BE2C (cell line): ENCODE data around the gene CNKSR2.
A peak's percentile ranks its signal among the peaks of the same experiment; 100 is the strongest.
"Not testable (repeated sequence)": the region's sequence is repeated elsewhere in the genome, so short reads cannot be mapped to it uniquely, and the experiment has no call there.

Experiments
- DNase-seq: peaks from one replicate; pipeline ENCODE4 v3.0.0-alpha.2; 2020
- H3K27me3 ChIP-seq: fragments of 250-450 bp; sonication (Bioruptor Pico); 2 replicates; pipeline ENCODE4 v1.5.1; 2020; ENCODE audit warnings: mild to moderate bottlenecking
- H3K36me3 ChIP-seq: fragments of 250-450 bp; sonication (Bioruptor Pico); 2 replicates; pipeline ENCODE4 v1.5.1; 2020; ENCODE audit warnings: mild to moderate bottlenecking
- H3K4me1 ChIP-seq: fragments of 250-450 bp; sonication (Bioruptor Pico); 2 replicates; pipeline ENCODE4 v1.5.1; 2020
- H3K4me3 ChIP-seq: 2 replicates; pipeline ENCODE4 v1.5.1; 2011; ENCODE audit warnings: low read depth, low read length
- H3K9me3 ChIP-seq: fragments of 250-450 bp; sonication (Bioruptor Pico); 2 replicates; pipeline ENCODE4 v1.5.1; 2020
- CTCF ChIP-seq: IDR thresholded peaks from 2 replicates; pipeline ENCODE4 v1.5.1; 2012; ENCODE audit warnings: mild to moderate bottlenecking, low read depth, low read length

Gene CNKSR2

GRCh38 chrX:21457718-21458117 lies 83.5 kb downstream of the CNKSR2 start:
- no peak for DNase-seq
- Histone ChIP-seq H3K4me1 (no peaks in the 10 kb centered on the region), H3K27me3 (no peaks in the 10 kb centered on the region), H3K4me3 (no peak overlapping the region), H3K9me3 (no peaks in the 10 kb centered on the region), H3K36me3 (no peaks in the 10 kb centered on the region)
- TF ChIP-seq CTCF: no peak

GRCh38 chrX:21469071-21469470 lies 94.9 kb downstream of the CNKSR2 start:
- H3K27me3 ChIP-seq: no peaks in the 10 kb centered on the region
- no peaks in the 10 kb centered on the region for H3K36me3 ChIP-seq
- no peaks in the 10 kb centered on the region for H3K4me1 ChIP-seq
- TF ChIP-seq CTCF: no peak
- H3K9me3 ChIP-seq: no peaks in the 10 kb centered on the region
- H3K4me3 ChIP-seq: no peak overlapping the region
- DNase-seq: no peak

- Histone ChIP-seq H3K27me3 (no peaks in the 10 kb centered on the region), H3K36me3 (no peaks in the 10 kb centered on the region), H3K9me3 (no peaks in the 10 kb centered on the region), H3K4me1 (no peaks in the 10 kb centered on the region), H3K4me3 (no peak overlapping the region)
- TF ChIP-seq CTCF: no peak
- peak; percentile 14 for DNase-seq
Observed at GRCh38 chrX:21476909-21477308, 102.7 kb downstream of the CNKSR2 start.

GRCh38 chrX:21479695-21480270 lies 105.6 kb downstream of the CNKSR2 start:
- Histone ChIP-seq H3K36me3 (no peaks in the 10 kb centered on the region), H3K9me3 (no peaks in the 10 kb centered on the region), H3K27me3 (no peaks in the 10 kb centered on the region), H3K4me3 (no peak overlapping the region), H3K4me1 (no peaks in the 10 kb centered on the region)
- TF ChIP-seq CTCF: peak; percentile 76
- peak; percentile 43 for DNase-seq

GRCh38 chrX:21481761-21482160 lies 107.5 kb downstream of the CNKSR2 start:
- Histone ChIP-seq H3K4me1 (no peaks in the 10 kb centered on the region), H3K9me3 (no peaks in the 10 kb centered on the region), H3K4me3 (no peak overlapping the region), H3K27me3 (no peaks in the 10 kb centered on the region), H3K36me3 (no peaks in the 10 kb centered on the region)
- no peak for TF ChIP-seq CTCF
- DNase-seq: no peak

GRCh38 chrX:21484051-21484450 lies 109.8 kb downstream of the CNKSR2 start:
- not testable (repeated sequence) for DNase-seq, H3K4me3 ChIP-seq, H3K27me3 ChIP-seq, H3K36me3 ChIP-seq, H3K4me1 ChIP-seq, H3K9me3 ChIP-seq

GRCh38 chrX:21487832-21488231 lies 113.6 kb downstream of the CNKSR2 start:
- H3K36me3 ChIP-seq: no peaks in the 10 kb centered on the region
- TF ChIP-seq CTCF: no peak
- no peak overlapping the region for H3K4me3 ChIP-seq
- peaks cover 3% of the 10 kb centered on the region for H3K4me1 ChIP-seq
- H3K27me3 ChIP-seq: no peaks in the 10 kb centered on the region
- H3K9me3 ChIP-seq: no peaks in the 10 kb centered on the region
- no peak for DNase-seq
